Prostate gland (tissue), 2 donors: Measurements from ENCODE around the gene ABHD17A.
"Not testable (repeated sequence)": the region's sequence is repeated elsewhere in the genome, so short reads cannot be mapped to it uniquely, and the experiment has no call there.

Experiments used
- CTCF ChIP-seq, 4 experiments: fragments of 200-600 bp in 2 of 4; fragments of 450-650 bp in 2 of 4; sonication (generic) in 2 of 4; IDR thresholded peaks; 1 replicate in 3 of 4; 2 replicates in 1 of 4; pipeline ENCODE4 v1.5.1; 2016 to 2019; ENCODE audit warnings: antibody characterized with exemption in 4 of 4, mild to moderate bottlenecking in 2 of 4, moderate library complexity in 2 of 4
- POLR2A ChIP-seq: fragments of 450-650 bp; IDR thresholded peaks from one replicate; pipeline ENCODE4 v1.6.1; 2016; ENCODE audit warnings: antibody characterized with exemption, mild to moderate bottlenecking
- POLR2AphosphoS5 ChIP-seq: sonication (generic); formaldehyde crosslinking; IDR thresholded peaks from one replicate; pipeline ENCODE4 v1.6.1; 2017; ENCODE audit warnings: antibody characterized with exemption

- not testable (repeated sequence) for TF ChIP-seq POLR2A; CTCF (IDR thresholded peaks at IDR 0.05); POLR2AphosphoS5
Observed at GRCh38 chr19:1876496-1877279, 8.6 kb downstream of the ABHD17A start.
